ENCODE measurements around the gene LGR4. TPM values are rescaled to one million over a fixed set of nuclear protein-coding genes. Genes with fewer than 3 reads are reported as not detected.
A peak's percentile ranks its signal among the peaks of the same experiment; 100 is the strongest.
"Not testable (repeated sequence)": the region's sequence is repeated elsewhere in the genome, so short reads cannot be mapped to it uniquely, and the experiment has no call there.

Gene LGR4
- 10 to 100 TPM; 17.3 to 90.4 (median 48.7) TPM for total RNA-seq
- polyA plus RNA-seq, result 10 to 100 TPM in 1 of 3 donors, 1 to 10 TPM in 2; 7.3 to 36.8 (median 9.9) TPM
- long read RNA-seq, donor 1, full-length matches to known transcripts, result 4 of 4 reads
- long read RNA-seq, donor 1, partial matches to known transcripts, result 0 of 4 reads
- long read RNA-seq, donor 1, other reads (novel, unspliced or antisense), result 0 of 4 reads
- long read RNA-seq, donor 2, full-length matches to known transcripts, result 5 of 5 reads
- long read RNA-seq, donor 2, partial matches to known transcripts, result 0 of 5 reads
- long read RNA-seq, donor 2, other reads (novel, unspliced or antisense), result 0 of 5 reads
- long read RNA-seq, donor 3, full-length matches to known transcripts, result 1 of 1 reads
- long read RNA-seq, donor 3, partial matches to known transcripts, result 0 of 1 reads
- long read RNA-seq, donor 3, other reads (novel, unspliced or antisense), result 0 of 1 reads
- long read RNA-seq, donor 4, partial matches to known transcripts, result 0 of 2 reads
- long read RNA-seq, donor 4, other reads (novel, unspliced or antisense), result 1 of 2 reads
- long read RNA-seq, donor 5, full-length matches to known transcripts, result 52 of 60 reads
- long read RNA-seq, donor 5, partial matches to known transcripts, result 3 of 60 reads
- long read RNA-seq, donor 5, other reads (novel, unspliced or antisense), result 5 of 60 reads
- long read RNA-seq, donor 6, partial matches to known transcripts, result 0 of 4 reads
- long read RNA-seq, donor 6, other reads (novel, unspliced or antisense), result 4 of 4 reads
- long read RNA-seq, donor 7, partial matches to known transcripts, result 0 of 1 reads
- long read RNA-seq, donor 7, other reads (novel, unspliced or antisense), result 0 of 1 reads
- long read RNA-seq, donor 8, full-length matches to known transcripts, result 10 of 10 reads
- long read RNA-seq, donor 8, partial matches to known transcripts, result 0 of 10 reads
- long read RNA-seq, donor 8, other reads (novel, unspliced or antisense), result 0 of 10 reads
- long read RNA-seq, donor 9, full-length matches to known transcripts, result 3 of 3 reads
- long read RNA-seq, donor 9, partial matches to known transcripts, result 0 of 3 reads
- long read RNA-seq, donor 9, other reads (novel, unspliced or antisense), result 0 of 3 reads
- long read RNA-seq, donor 10, full-length matches to known transcripts, result 5 of 35 reads
- long read RNA-seq, donor 10, partial matches to known transcripts, result 30 of 35 reads
- long read RNA-seq, donor 10, other reads (novel, unspliced or antisense), result 0 of 35 reads

- WGBS, 4 donors, result 0 to 5% (median 0%) methylated on average over 18 to 56 of the region's 57 CpGs
- H3K27me3 ChIP-seq, result no peaks in the 10 kb centered on the region
- intact Hi-C loops (cut with DNase I), result loop anchor here in 1 of 2 donors (10.0 kb wide), 1 partner anchor 98 kb away; no protein-coding TSS in a partner anchor
Observed at GRCh38 chr11:27472398-27473016, at the start of gene LGR4. Gene LGR4 (minus strand): TSS chr11:27472790. CDS start chr11:27472302, 488 bp downstream.

GRCh38 chr11:27520226-27520625 lies 47.6 kb upstream of the LGR4 start:
- H3K27ac ChIP-seq, result no peak overlapping the region
- H3K9me3 ChIP-seq (replicated peaks in 1 of 3), result no peaks in the 10 kb centered on the region
- TF ChIP-seq POLR2A (IDR thresholded peaks at IDR 0.05), result no peak
- TF ChIP-seq, protein P1, sequence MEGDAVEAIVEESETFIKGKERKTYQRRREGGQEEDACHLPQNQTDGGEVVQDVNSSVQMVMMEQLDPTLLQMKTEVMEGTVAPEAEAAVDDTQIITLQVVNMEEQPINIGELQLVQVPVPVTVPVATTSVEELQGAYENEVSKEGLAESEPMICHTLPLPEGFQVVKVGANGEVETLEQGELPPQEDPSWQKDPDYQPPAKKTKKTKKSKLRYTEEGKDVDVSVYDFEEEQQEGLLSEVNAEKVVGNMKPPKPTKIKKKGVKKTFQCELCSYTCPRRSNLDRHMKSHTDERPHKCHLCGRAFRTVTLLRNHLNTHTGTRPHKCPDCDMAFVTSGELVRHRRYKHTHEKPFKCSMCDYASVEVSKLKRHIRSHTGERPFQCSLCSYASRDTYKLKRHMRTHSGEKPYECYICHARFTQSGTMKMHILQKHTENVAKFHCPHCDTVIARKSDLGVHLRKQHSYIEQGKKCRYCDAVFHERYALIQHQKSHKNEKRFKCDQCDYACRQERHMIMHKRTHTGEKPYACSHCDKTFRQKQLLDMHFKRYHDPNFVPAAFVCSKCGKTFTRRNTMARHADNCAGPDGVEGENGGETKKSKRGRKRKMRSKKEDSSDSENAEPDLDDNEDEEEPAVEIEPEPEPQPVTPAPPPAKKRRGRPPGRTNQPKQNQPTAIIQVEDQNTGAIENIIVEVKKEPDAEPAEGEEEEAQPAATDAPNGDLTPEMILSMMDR (IDR thresholded peaks at IDR 0.05), result no peak
- no peak for DNase-seq
- H3K4me3 ChIP-seq, result no peak overlapping the region
- H3K4me1 ChIP-seq (replicated peaks in 1 of 2), result no peaks in the 10 kb centered on the region
- H3K27me3 ChIP-seq, result no peaks in the 10 kb centered on the region
- intact Hi-C loops (cut with DNase I), result no loop called here
- H3K36me3 ChIP-seq (replicated peaks in 1 of 2), result no peaks in the 10 kb centered on the region
- WGBS, 4 donors, result 86 to 89% (median 87%) methylated on average over 3 of the region's 3 CpGs

More at GRCh38 chr11:27472398-27473016, at the start of gene LGR4:
- peaks cover 21 to 42% of the 10 kb centered on the region in 2 donors for H3K4me1 ChIP-seq (replicated peaks in 1 of 2)
- H3K27ac ChIP-seq, result peak within 1 kb of the TSS; percentile 77 to 95 (median 88)
- peak; percentile 93 to 99 (median 98) for DNase-seq
- peak; percentile 60 to 98 for TF ChIP-seq POLR2A (IDR thresholded peaks at IDR 0.05)
- TF ChIP-seq, protein P1 (IDR thresholded peaks at IDR 0.05), result no peak
- no peaks in the 10 kb centered on the region for H3K36me3 ChIP-seq (replicated peaks in 1 of 2)
- H3K4me3 ChIP-seq, result peak within 1 kb of the TSS; percentile 54 to 93 (median 66)
- H3K9me3 ChIP-seq (replicated peaks in 1 of 3), result no peaks in the 10 kb centered on the region

DNA sequence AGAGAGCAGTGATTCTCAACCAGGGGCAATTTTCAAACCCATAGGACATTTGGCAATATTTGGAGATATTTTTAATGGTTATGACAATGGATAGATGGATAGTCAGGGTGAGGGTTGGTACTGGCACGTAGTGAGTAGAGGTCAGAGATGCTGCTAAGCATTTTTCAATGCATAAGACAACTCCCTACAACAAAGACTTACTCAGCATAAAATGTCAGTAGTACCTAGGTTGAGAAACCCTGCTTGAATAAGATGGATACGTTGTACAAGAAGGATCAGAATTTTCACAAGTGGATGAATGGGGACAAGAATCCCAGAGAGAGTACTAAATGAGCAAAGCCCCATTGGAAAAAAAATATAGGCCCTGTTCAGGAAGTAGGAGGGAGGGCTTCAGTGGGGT lies 45.9 kb upstream of the LGR4 start:
- Histone ChIP-seq H3K4me1 (replicated peaks in 1 of 2) (no peaks in the 10 kb centered on the region), H3K27me3 (no peaks in the 10 kb centered on the region), H3K27ac (no peak overlapping the region), H3K4me3 (no peak overlapping the region), H3K36me3 (replicated peaks in 1 of 2) (no peaks in the 10 kb centered on the region), H3K9me3 (replicated peaks in 1 of 3) (no peaks in the 10 kb centered on the region)
- TF ChIP-seq, protein P1 (IDR thresholded peaks at IDR 0.05), result no peak
- TF ChIP-seq POLR2A (IDR thresholded peaks at IDR 0.05), result no peak
- intact Hi-C loops (cut with DNase I), result no loop called here
- 74 to 88% (median 85%) methylated on average over 2 of the region's 2 CpGs for WGBS, 4 donors
- DNase-seq, result no peak

DNA sequence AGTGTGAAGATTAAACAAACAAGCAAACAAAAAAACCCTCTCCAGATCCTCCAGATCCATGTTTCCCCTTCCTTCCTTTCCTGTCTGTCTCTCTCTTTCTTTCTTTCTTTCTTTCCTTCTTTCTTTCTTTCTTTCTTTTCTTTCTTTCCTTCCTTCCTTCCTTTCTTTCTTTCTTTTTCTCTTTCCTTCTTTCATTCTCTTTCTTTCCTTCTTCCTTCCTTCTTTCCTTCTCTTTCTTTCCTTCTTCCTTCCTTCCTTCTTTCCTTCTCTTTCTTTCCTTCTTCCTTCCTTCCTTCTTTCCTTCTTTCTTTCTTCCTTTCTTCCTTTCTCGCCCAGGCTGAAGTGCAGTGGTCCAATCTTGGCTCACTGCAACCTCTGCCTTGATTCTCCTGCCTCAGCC lies 44.9 kb upstream of the LGR4 start:
- H3K27me3 ChIP-seq; intact Hi-C loops (cut with DNase I); DNase-seq; H3K4me3 ChIP-seq; H3K27ac ChIP-seq; H3K4me1 ChIP-seq (replicated peaks in 1 of 2); H3K9me3 ChIP-seq (replicated peaks in 1 of 3); H3K36me3 ChIP-seq (replicated peaks in 1 of 2): not testable (repeated sequence)
- WGBS, 4 donors, result 85 to 100% (median 98%) methylated on average over 1 of the region's 1 CpG
